Measurements from ENCODE around the gene ATP7B. TPM values are rescaled to one million over a fixed set of nuclear protein-coding genes. Genes with fewer than 3 reads are reported as not detected.
"Not testable (repeated sequence)": the region's sequence is repeated elsewhere in the genome, so short reads cannot be mapped to it uniquely, and the experiment has no call there.

The ATP7B gene
- polyA plus RNA-seq (ENCODE audit: insufficient read length in 3 of 3) = 10 to 100 TPM; 16.2 to 18.6 (median 17.1) TPM

GRCh38 chr13:52010890-52011631 lies at the start of gene ATP7B:
Gene ATP7B, minus strand, starts transcription at chr13:52011450. Its CDS starts 113 bp downstream, at chr13:52011337.
- DNase-seq (ENCODE audit: low read depth in 3 of 3, low spot score in 2 of 3) = no peak

- DNase-seq (ENCODE audit: low read depth in 3 of 3, low spot score in 2 of 3) = no peak
These were observed 42.2 kb upstream of the ATP7B start for GRCh38 chr13:52053460-52053859.

GRCh38 chr13:52051400-52051799 lies 40.1 kb upstream of the ATP7B start:
- DNase-seq (ENCODE audit: low read depth in 3 of 3, low spot score in 2 of 3) = no peak

GRCh38 chr13:52048516-52048915 lies 37.3 kb upstream of the ATP7B start:
- DNase-seq (ENCODE audit: low read depth in 3 of 3, low spot score in 2 of 3) = no peak

GRCh38 chr13:52047463-52047862 lies 36.2 kb upstream of the ATP7B start:
- no peak for DNase-seq (ENCODE audit: low read depth in 3 of 3, low spot score in 2 of 3)

GRCh38 chr13:52043675-52044074 lies 32.4 kb upstream of the ATP7B start:
- DNase-seq (ENCODE audit: low read depth in 3 of 3, low spot score in 2 of 3) = no peak

- no peak for DNase-seq (ENCODE audit: low read depth in 3 of 3, low spot score in 2 of 3)
These were observed 24.8 kb upstream of the ATP7B start for GRCh38 chr13:52036037-52036436.

- no peak for DNase-seq (ENCODE audit: low read depth in 3 of 3, low spot score in 2 of 3)
These were observed 23.5 kb upstream of the ATP7B start for GRCh38 chr13:52034616-52035226.

GRCh38 chr13:52033039-52033438 lies 21.8 kb upstream of the ATP7B start:
- no peak for DNase-seq (ENCODE audit: low read depth in 3 of 3, low spot score in 2 of 3)

- DNase-seq (ENCODE audit: low read depth in 3 of 3, low spot score in 2 of 3) = not testable (repeated sequence)
These were observed 19.2 kb upstream of the ATP7B start for GRCh38 chr13:52030401-52030800.

GRCh38 chr13:52029569-52029968 lies 18.3 kb upstream of the ATP7B start:
- DNase-seq (ENCODE audit: low read depth in 3 of 3, low spot score in 2 of 3) = no peak

GRCh38 chr13:52027832-52028231 lies 16.6 kb upstream of the ATP7B start:
- DNase-seq (ENCODE audit: low read depth in 3 of 3, low spot score in 2 of 3) = no peak

GRCh38 chr13:52026246-52026626 lies 15.0 kb upstream of the ATP7B start:
- no peak for DNase-seq (ENCODE audit: low read depth in 3 of 3, low spot score in 2 of 3)

GRCh38 chr13:52025475-52026245 lies 14.4 kb upstream of the ATP7B start:
- DNase-seq (ENCODE audit: low read depth in 3 of 3, low spot score in 2 of 3) = no peak

GRCh38 chr13:52024481-52024880 lies 13.2 kb upstream of the ATP7B start, which contains the start of gene UTP14C:
Gene UTP14C, plus strand, starts transcription at chr13:52024691. Its CDS starts 4,114 bp downstream, at chr13:52028805.
- no peak for DNase-seq (ENCODE audit: low read depth in 3 of 3, low spot score in 2 of 3)

GRCh38 chr13:52022356-52022755 lies 11.1 kb upstream of the ATP7B start:
- DNase-seq (ENCODE audit: low read depth in 3 of 3, low spot score in 2 of 3) = no peak

- no peak for DNase-seq (ENCODE audit: low read depth in 3 of 3, low spot score in 2 of 3)
These were observed 8.9 kb upstream of the ATP7B start for GRCh38 chr13:52020191-52020590.

- DNase-seq (ENCODE audit: low read depth in 3 of 3, low spot score in 2 of 3) = no peak
These were observed 5.0 kb upstream of the ATP7B start for GRCh38 chr13:52016296-52016695.

GRCh38 chr13:52012512-52012836 lies 1.2 kb upstream of the ATP7B start:
- DNase-seq (ENCODE audit: low read depth in 3 of 3, low spot score in 2 of 3) = no peak

- peak; percentile 93 to 97 (median 96) for DNase-seq (ENCODE audit: low read depth in 3 of 3, low spot score in 2 of 3)
These were observed 622 bp upstream of the ATP7B start, which contains the start of gene ALG11 for GRCh38 chr13:52011632-52012511. Gene ALG11, plus strand, starts transcription at chr13:52012398. Its CDS starts 21 bp downstream, at chr13:52012419.

Data from right renal cortex interstitium (tissue), 3 donors.